GM18868 (cell line): Measurements from ENCODE around the gene JPT2.

Experiments
- ATAC-seq: cut with Tn5 transposase; IDR thresholded peaks from one replicate; pipeline ENCODE4 v1.9.1; 2021; ENCODE audit warnings: mild to moderate bottlenecking, moderate library complexity; ENCODE audit not compliant: unreplicated experiment

JPT2 gene

DNA sequence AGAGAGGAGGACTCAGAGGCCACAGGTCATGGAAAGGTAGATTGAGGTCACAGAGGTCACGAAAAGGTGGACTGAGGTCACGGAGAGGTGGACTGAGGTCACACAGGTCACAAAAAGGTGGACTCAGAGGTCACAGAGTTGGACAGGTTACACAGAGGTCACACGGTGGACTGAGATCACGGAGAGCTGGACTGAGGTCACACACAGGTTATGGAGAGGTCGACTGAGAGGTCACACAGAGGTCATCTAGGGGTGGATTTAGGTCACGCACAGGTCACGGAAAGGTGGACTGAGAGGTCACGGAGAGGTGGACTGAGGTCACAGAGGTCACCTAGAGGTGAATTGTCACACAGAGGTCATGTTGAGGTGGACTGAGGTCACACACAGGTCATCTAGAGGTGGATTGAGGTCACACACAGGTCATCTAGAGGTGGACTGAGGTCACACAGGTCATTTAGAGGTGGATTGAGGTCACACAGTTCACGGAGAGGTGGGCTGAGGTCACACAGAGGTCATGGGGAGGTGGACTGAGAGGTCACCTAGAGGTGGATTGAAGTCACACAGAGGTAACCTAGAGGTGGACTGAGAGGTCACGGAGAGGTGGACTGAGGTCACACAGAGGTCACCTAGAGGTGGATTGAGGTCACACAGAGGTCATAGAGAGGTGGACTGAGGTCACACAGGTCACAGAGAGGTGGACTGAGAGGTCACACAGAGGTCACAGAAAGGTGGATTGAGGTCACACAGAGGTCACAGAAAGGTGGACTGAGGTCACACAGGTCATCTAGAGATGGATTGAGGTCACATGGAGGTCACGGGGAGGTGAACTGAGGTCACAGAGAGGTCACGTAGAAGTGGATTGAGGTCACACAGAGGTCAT is 26.7 kb upstream of the JPT2 start:
- no peak for ATAC-seq

DNA sequence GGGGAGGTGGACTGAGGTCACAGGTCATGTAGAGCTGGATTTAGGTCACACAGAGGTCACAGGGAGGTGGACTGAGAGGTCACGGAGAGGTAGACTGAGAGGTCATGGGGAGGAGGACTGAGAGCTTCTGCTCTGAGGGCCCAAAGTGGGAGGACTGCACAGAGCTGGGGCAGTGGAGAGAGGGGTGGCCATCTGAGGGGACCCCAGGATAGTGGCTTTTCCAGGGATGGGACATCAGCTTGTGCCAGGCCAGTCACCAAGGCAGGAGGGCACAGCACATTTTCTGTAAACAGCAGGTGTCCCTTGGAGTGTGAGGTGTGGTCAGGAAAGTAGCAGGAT is 26.1 kb upstream of the JPT2 start:
- no peak for ATAC-seq

DNA sequence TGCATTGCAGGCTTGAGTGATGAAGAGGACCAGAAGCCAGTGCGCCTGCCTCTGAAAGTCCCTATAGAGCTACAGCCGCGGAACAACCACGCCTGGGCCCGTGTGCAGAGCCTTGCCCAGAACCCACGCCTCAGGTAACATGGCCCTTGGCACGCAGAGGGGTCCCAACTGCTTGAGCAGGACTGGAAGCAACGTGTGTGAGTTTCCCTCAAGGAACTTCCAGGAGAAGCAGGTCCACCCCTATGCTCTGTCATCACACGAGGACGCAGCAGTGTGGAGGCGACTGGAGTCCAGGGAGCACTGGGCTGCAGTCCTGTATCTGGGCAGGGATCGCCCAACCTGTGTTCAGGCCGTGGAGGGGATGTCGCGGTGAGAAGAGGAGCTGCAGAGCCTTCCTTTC is 25.1 kb upstream of the JPT2 start:
- no peak for ATAC-seq

DNA sequence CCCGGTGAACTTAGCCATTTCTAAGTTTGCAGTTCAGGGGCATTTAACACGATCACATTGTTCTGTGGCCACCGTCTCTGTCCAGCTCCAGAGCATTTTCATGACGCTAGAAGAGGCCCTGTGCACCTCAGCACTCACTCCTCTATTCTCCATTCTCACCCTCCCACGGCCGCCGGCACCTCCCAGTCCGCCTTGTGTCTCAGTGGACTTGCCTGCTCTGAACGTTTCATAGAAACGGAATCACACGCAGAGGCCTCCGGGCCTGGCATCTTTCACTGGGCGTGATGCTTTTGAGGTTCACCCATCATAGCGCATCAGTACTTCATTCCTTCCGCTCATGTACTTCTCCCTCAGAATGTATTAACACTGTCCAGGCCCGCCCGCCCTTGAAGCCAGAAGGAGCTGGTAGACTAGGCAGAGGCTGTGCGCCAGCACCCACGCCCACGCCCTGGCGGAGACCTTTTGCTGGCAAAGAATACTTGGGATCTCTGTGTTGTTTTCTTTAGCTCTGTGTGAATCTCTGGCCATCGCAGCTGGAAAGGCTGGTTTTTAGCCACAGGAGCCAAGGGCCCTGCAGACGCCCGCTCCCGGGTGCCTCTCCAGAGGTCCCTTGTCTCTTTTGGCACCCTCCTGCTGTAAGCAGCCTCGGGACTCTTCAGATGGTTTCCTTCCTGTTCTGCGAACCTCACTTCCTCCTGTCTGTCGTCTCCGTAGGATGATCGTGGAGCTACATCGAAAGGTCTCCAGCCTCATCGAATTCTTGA is 23.4 kb upstream of the JPT2 start:
- no peak for ATAC-seq

DNA sequence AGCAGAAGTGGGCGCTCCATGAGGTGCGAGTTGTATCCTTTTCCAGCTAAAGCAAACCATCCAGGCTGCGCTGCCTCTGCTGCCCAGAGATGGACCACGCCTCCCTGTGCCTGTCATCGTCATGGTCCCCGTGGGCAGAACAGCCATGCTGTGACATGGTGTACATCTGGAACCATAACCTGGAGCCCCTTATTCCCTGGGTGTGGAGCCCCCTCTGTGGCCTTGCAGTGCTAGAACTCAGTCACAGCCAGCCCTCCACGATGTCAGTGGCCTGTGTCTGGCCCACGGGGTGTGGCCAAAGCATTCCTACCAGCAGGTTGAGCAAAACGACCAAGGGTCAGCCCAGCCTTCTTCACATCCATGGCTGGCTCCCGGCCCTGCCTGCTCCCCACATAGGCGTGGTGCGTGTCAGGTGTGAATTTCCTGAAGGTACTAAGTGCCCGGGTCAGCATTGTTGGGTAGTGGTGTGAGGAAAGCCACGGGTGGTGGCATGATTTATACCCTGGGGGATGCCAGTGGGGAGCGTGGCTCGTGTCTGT is 22.7 kb upstream of the JPT2 start:
- no peak for ATAC-seq

DNA sequence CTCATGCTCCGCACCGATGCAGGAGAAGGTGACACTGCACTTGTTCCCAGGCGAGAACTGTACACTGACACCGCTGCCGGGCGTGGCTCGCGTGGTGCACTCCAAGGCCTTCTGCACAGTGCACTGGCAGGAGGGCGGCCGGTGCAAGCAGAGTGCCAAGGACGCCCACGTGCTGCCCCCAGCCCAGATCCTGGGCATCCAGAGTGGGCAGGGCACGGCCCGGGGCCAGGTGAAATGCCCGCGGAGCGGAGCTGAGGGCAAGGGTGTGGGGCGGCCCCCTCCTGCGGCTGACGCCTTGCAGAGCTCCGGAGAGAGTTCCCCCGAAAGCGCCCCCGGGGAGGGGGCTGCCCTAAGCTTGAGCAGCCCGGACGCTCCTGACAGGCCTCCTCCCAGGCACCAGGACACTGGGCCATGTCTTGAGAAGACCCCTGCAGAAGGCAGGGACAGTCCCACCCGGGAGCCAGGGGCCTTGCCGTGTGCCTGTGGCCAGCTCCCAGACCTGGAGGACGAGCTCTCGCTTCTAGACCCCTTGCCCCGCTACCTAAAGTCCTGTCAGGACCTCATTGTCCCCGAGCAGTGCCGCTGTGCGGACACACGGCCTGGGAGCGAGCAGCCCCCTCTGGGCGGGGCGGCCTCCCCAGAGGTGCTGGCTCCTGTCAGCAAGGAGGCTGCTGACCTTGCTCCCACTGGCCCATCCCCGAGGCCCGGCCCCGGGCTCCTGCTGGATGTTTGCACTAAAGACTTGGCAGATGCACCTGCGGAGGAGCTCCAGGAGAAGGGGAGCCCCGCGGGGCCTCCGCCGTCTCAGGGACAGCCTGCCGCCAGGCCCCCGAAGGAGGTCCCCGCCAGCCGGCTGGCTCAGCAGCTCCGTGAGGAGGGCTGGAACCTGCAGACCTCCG is 21.9 kb upstream of the JPT2 start:
- ATAC-seq: no peak

DNA sequence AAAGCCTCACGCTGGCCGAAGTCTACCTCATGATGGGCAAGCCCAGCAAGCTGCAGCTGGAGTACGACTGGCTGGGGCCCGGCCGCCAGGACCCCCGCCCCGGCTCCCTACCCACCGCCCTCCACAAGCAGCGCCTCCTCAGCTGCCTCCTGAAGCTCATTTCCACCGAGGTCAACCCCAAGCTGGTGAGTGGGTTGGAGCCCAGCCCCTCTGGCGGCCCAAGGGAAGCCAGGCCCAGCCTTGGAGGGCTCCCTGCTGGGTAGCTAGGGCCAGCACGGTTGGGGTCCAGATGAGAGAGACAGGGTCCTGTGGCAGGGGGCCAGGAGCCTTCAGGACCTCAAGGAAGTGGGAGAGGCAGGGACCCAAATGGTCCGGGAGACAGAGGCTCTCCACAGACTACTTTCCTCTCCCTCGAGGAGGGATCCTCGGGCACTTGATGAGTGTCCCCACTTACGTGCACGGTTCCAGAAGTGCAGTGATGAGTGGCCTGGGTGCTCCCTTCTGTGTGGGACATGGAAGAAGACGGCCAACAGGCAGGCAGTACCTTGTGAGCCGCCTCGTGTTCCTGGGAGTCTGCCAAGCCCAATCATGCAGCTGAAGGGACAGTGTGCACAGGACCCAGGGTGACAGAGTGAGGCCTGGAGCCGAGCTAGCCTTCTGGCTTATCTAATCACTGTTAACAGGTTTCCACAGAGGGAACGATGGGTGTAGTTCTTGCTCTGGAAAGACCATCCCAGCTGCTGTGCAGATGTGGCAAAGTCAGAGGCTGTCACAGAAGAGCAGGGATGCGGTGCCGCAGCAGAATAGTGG is 21.1 kb upstream of the JPT2 start:
- no peak for ATAC-seq

DNA sequence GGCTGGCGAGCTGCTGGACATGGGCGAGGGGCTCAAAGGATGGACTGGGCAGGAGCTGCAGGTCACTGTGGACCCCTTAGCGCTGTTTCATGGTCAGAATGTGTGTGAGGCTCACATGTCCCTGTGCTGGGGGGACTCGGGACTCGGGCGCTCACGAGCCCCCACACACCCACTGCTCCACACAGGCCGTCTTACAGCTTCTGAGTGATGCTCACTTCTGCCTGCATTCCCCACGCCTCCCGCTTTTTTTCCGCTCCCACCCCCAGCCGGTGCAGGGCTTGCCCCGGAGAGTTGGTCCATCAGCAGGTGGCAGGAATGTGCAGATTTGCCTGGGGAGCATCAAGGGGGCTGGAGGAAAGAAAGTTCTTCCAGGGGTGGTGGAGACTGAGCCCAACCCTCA is 20.2 kb upstream of the JPT2 start:
- no peak for ATAC-seq

DNA sequence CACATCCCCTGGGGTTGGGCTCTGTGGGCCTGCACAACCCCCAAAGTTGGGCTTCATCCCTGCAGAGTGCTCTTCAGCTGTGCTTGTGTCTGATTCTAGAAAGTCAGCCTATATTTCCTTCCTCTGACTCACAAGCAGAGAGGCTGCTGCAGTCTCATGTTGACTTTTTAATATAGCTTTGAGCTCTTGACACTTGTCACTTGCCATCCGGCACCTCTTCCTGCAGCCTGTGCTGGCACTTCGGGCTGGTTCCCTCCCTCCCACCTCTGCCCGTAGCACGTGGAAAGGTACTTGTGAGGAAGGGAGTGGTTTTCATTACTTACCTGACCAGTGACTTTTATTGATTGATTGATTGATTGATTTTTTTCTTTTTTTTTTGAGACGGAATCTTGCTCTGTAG is 19.0 kb upstream of the JPT2 start:
- ATAC-seq: no peak

DNA sequence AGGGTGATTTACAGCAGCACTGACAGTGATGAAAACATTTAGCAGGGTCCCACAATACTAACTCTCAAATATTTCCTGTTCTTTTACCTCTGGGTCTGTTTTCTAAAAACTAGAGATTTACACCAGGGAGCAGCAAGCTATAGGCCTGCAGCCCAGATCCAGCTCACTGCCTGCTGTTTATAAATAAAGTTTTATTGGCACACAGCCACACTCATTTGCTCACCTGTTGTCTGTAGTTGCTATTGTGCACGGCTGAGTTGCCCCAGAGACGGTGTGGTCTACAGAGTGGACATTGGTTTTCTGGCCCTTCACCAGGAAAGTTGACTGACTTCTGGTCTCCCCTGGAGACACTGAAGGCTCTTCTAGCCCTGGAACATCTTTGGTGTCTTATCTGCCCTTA is 16.3 kb upstream of the JPT2 start:
- no peak for ATAC-seq

DNA sequence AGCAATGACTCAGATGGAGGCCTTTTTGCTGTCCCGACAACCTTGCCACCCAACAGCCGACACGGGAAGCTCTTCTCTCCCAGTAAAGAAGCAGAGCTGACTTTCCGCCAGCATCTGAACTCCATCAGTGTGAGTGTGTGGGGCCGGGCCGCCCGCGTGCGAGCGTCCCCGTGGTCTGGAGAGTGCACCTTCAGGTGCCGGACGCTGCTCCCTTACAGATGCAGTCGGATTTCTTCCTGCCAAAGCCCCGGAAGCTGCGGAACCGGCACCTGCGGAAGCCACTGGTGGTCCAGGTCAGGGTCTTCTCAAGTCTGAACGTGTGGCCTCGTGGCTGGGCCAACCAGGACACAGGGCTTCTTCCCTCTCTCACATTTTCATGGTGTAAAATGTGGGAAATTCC is 15.5 kb upstream of the JPT2 start:
- no peak for ATAC-seq

DNA sequence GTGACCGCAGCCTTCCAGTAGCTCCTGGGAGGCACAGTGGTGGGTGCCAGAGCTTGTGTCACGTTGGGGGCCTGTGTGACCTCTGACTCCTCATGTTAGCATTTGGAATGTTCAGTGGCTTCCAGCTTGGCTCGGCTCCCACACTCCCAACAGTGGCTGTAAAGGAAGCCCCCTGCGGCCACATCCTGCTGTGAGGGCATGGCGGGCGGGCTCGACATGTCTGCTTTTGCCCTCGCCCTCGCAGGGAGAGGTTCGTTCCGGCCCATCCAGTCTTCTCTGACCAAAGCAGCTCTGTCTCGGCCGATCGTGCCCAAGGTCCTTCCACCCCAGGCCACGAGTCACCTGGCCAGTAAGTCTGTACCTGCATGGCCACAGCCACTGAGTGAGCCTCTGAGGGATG is 12.2 kb upstream of the JPT2 start:
- ATAC-seq: no peak

DNA sequence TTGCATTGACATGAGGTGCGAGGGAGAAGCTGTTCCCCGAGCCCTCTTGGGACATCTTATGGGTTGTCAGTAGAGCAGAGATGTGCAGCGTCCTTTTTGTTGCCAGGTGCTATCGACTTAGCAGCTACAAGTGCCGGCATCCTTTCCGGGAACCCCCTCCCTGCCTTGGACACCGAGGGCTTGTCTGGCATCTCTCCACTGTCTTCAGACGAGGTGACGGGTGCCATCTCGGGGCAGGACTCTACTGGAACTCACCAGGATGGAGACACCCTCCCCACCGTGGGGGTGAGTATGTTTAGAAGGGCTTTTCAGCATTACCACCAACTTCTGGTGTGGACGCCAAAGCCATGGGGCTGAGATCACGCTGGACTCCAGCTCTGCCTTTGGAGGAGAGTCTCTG is 11.8 kb upstream of the JPT2 start:
- ATAC-seq: no peak

DNA sequence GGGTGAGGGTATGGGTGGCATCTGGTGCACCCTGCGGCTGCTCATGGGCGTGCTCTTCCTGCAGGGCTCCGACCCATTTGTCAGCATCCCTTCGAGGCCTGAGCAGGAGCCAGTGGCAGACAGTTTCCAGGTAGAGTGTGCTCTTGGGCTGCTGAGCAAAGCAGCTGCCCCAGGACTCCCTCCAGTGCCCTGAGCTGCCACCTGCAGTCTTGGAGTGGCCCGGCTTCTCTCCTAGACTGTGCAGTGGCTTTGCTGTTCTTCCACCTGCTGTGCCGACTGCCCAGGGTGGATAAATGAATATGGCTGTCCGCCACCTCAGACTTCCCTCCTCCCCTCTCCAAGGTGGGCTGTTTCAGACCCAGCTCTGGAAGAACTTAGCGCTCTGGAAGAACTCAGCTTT is 10.8 kb upstream of the JPT2 start:
- ATAC-seq: no peak

DNA sequence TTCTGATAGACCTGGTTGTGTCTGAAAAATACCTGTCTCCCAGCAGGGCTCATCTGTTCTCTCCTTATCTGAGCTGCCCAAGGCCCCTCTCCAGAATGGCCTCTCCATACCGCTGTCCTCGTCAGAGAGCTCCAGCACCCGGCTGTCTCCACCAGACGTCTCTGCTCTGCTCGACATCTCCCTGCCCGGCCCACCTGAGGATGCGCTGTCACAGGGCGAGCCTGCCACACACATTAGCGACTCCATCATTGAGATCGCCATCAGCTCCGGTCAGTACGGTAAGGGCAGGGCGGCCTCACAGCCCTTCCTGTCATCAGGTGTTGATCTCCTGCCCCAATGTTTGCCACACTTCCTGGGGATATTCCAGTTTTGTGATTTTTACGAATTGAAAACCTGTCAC is 10.2 kb upstream of the JPT2 start:
- ATAC-seq: no peak

DNA sequence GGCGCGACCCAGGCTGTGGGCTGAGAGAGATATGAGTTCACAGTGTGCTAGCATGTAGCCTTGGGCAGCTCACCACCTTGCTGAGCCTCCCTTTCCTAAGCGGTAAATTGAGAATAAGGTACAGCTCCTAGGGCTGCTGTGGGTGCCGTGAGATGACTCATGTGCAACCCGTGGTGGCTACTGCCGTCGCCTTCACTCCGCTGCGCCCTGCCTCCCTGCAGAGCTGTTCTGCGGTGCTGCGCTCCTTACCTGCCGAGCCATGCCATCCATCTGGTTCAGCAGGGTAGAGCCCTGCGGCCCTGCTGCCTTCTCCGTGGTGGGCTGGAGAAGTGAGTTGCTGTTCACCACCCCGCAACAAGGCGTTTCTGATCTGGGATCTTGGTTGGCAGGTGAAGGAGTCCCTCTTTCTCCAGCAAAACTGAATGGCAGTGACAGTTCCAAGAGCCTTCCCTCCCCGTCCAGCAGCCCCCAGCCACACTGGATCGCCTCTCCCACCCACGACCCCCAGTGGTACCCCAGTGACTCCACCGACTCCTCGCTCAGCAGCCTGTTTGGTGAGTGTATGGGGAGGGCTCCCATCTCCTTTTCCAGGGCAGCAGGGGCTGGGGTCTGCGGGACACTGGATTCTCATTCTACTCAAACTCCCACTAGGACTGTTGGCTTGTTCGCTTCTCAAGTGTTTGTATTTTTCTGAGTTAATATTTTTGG is 9.3 kb upstream of the JPT2 start:
- ATAC-seq: no peak

DNA sequence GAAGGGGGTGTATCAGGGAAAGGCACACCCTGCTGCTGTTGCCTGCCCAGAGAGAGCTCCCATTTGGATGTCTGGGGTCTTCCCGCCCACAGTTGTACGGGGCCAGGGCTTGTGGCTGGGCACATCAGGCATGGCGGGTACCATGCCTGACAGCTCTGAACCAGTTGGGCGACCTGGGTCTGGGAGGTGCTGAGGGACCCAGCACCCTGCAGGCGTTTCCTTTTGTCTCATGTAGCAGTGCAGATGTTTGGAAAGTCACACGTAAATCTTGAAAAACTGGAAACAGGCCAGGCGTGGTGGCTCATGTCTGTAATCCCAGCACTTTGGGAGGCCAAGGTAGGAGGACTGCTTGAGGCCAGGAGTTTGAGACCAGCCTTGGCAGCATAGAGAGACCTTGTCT is 8.4 kb upstream of the JPT2 start:
- no peak for ATAC-seq

DNA sequence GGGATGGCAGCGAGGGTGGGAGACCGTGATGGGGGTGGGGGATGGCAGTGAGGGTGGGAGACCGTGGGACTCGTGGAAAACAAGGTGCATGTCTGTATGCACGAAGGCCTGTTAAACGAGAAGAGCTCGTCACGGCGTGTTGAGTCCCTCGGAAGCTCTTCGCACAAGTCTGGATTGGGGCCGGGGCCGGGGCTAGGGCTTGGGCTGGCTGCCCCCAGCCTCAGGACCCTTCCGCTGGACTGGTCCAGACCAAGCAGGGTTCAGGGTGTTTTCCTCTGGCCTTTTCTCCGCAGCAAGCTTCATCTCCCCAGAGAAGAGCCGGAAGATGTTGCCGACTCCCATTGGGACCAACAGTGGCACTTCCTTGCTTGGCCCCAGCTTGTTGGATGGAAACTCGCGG is 7.7 kb upstream of the JPT2 start:
- no peak for ATAC-seq

DNA sequence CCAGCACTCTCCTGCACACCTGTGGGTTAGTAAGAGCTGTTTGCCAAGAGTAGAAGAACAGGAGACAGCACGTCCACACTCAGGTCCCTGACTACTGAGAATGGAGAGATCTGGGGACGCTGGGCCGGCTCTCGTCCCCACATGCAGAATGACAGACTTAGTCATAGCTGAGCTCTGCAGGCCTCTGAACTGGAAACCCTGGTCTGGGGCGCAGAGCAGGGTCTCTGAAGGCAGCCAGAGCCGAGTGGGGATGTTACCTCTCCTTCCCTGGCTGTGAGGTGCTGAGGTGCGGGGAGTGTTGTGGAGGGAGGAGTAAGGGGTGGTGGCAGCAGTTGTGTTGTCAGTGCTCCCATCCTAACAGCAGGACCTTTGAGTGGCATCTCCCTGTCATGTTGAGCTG is 7.2 kb upstream of the JPT2 start:
- ATAC-seq: no peak
